ENCODE results near the gene HEPACAM.

DNA sequence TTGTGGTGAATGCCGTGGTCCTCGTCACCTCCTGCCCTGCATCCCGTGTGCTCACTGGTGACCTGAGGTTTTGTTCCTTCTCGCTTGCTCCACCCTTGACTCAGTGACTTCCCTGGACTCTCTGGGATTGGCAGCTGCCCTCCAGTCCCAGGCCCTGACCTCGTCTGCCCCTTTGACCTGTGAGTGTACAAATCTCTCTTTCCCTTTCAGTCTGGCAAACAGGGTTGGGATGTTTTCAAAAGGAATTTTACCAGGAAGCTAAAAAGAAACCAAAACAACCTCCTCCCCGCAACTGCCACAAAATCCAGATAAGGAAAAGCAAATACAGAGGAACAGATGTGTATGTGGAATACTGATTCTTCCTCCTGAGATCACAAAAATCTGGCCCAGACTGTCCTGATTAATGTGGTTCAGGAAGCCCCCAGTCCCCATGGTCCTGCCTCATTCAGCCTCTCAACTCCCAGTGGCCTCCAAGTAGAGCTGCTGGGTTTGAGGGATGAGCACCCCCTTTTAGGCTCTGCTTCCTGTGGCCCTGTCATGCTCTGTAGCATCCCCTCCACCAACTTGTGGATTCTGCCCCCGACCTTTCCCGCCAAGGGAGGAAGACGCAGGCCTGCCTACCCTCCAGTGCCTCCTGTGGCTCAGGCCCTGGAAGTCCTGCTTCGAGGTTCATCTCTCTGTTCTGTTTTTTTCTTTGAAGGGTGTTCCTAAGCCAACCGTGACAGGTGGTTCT is 53.3 kb downstream of the HEPACAM start:
- TF ChIP-seq FOXK2 (IDR thresholded peaks at IDR 0.05): no peak
- TF ChIP-seq, protein P1, sequence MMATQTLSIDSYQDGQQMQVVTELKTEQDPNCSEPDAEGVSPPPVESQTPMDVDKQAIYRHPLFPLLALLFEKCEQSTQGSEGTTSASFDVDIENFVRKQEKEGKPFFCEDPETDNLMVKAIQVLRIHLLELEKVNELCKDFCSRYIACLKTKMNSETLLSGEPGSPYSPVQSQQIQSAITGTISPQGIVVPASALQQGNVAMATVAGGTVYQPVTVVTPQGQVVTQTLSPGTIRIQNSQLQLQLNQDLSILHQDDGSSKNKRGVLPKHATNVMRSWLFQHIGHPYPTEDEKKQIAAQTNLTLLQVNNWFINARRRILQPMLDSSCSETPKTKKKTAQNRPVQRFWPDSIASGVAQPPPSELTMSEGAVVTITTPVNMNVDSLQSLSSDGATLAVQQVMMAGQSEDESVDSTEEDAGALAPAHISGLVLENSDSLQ (IDR thresholded peaks at IDR 0.05): no peak
- no peak for TF ChIP-seq FOXM1 (IDR thresholded peaks at IDR 0.05; ENCODE audit: borderline replicate concordance)
- no peak for TF ChIP-seq HDGF (IDR thresholded peaks at IDR 0.05; ENCODE audit: borderline replicate concordance)
- no peak for TF ChIP-seq CTBP1 (IDR thresholded peaks at IDR 0.05; ENCODE audit: borderline replicate concordance)
- no peak for TF ChIP-seq FOXA1 (IDR thresholded peaks at IDR 0.05)
- TF ChIP-seq TARDBP (IDR thresholded peaks at IDR 0.05): no peak
- TF ChIP-seq SUZ12 (IDR thresholded peaks at IDR 0.05): no peak
- no peak for TF ChIP-seq ELF4 (IDR thresholded peaks at IDR 0.05)
- no peak for TF ChIP-seq SP1 (IDR thresholded peaks at IDR 0.05)
- no peak for TF ChIP-seq BHLHE40 (IDR thresholded peaks at IDR 0.05; ENCODE audit: borderline replicate concordance)
- no peak for TF ChIP-seq LEF1 (IDR thresholded peaks at IDR 0.05; ENCODE audit: borderline replicate concordance)

Measured in HEK293T (cell line).